GM19468 (cell line): ENCODE data around the gene EFCAB6.

ENCODE experiments used
- ATAC-seq: cut with Tn5 transposase; IDR thresholded peaks from one replicate; pipeline ENCODE4 v1.9.1; 2021; ENCODE audit warnings: mild to moderate bottlenecking, moderate library complexity, moderate number of reproducible peaks; ENCODE audit not compliant: unreplicated experiment; ENCODE audit errors: extremely low read depth

The EFCAB6 gene

GRCh38 chr22:43560651-43561050 lies 251.5 kb downstream of the EFCAB6 start:
- no peak for ATAC-seq

- ATAC-seq, result no peak
Observed at GRCh38 chr22:43555561-43556515, 256.3 kb downstream of the EFCAB6 start.

- ATAC-seq, result no peak
Observed at GRCh38 chr22:43554694-43555365, 257.3 kb downstream of the EFCAB6 start.

- no peak for ATAC-seq
Observed at GRCh38 chr22:43554259-43554636, 257.9 kb downstream of the EFCAB6 start.

- ATAC-seq, result no peak
Observed at GRCh38 chr22:43553451-43554258, 258.4 kb downstream of the EFCAB6 start.

GRCh38 chr22:43550672-43551071 lies 261.4 kb downstream of the EFCAB6 start:
- ATAC-seq, result no peak

- ATAC-seq, result no peak
Observed at GRCh38 chr22:43550024-43550620, 262.0 kb downstream of the EFCAB6 start.

GRCh38 chr22:43546186-43546585 lies 265.9 kb downstream of the EFCAB6 start:
- ATAC-seq, result no peak

- ATAC-seq, result no peak
Observed at GRCh38 chr22:43544289-43544673, 267.8 kb downstream of the EFCAB6 start.

- ATAC-seq, result no peak
Observed at GRCh38 chr22:43543522-43544288, 268.4 kb downstream of the EFCAB6 start.

GRCh38 chr22:43542681-43543521 lies 269.2 kb downstream of the EFCAB6 start:
- ATAC-seq, result no peak

GRCh38 chr22:43541462-43542407 lies 270.4 kb downstream of the EFCAB6 start:
- no peak for ATAC-seq

GRCh38 chr22:43541022-43541421 lies 271.1 kb downstream of the EFCAB6 start:
- ATAC-seq, result no peak

- ATAC-seq, result no peak
Observed at GRCh38 chr22:43540529-43540923, 271.6 kb downstream of the EFCAB6 start.

- no peak for ATAC-seq
Observed at GRCh38 chr22:43539572-43540528, 272.3 kb downstream of the EFCAB6 start.

- ATAC-seq, result no peak
Observed at GRCh38 chr22:43537019-43537585, 275.0 kb downstream of the EFCAB6 start.
